T-cell (primary cell): ENCODE measurements around the gene SNPH. TPM values are rescaled to one million over a fixed set of nuclear protein-coding genes. Genes with fewer than 3 reads are reported as not detected.

Experiments
- ATAC-seq, 4 experiments: fragments of 200-7000 bp in 3 of 4; fragments of 150-1000 bp in 1 of 4; cut with Tn5 transposase; replicated peaks in 1 of 4; 1 replicate in 3 of 4; 2 replicates in 1 of 4; pipeline ENCODE4 v1.10.0; 2021; ENCODE audit warnings: moderate library complexity in 3 of 4, mild to moderate bottlenecking in 2 of 4, moderate number of reproducible peaks in 1 of 4
- CTCF ChIA-PET, 2 donors: fragments of 300-600 bp; sonication (Branson Sonifier 250); formaldehyde crosslinking; loops; one replicate each; lab custom pipeline; 2022; ENCODE audit warnings: antibody characterized with exemption in 2 of 2; lab: Charles Lee
- POLR2A ChIA-PET, 2 donors: fragments of 300-600 bp; sonication (Branson Sonifier 250); formaldehyde crosslinking; loops; one replicate each; lab custom pipeline; 2022; ENCODE audit warnings: antibody characterized with exemption in 2 of 2; lab: Charles Lee
- DNase-seq, 35 experiments: peaks; one replicate each; pipeline versions ENCODE4 v3.0.0 to v3.0.0-alpha.2; 2013 to 2023
- H3K27ac ChIP-seq: one replicate; pipeline ENCODE4 v1.5.1; 2013; ENCODE audit warnings: low read length
- H3K27me3 ChIP-seq, 2 experiments: replicated peaks in 1 of 2; 1 replicate in 1 of 2; 2 replicates in 1 of 2; pipeline versions ENCODE4 v1.6.1 to v1.7.0; 2013; ENCODE audit warnings: low read length in 1 of 2, mixed read lengths in 1 of 2; ENCODE audit not compliant: control insufficient read depth in 2 of 2, insufficient read depth in 2 of 2; ENCODE audit errors: extremely low read depth in 1 of 2
- H3K36me3 ChIP-seq, 2 donors: 1 replicate in 1 of 2; 2 replicates in 1 of 2; pipeline versions ENCODE4 v1.6.1 to v1.7.0; 2013; ENCODE audit warnings: low read length in 1 of 2; ENCODE audit not compliant: control insufficient read depth in 2 of 2, insufficient read depth in 1 of 2; ENCODE audit errors: extremely low read depth in 1 of 2
- H3K4me1 ChIP-seq, 2 experiments: 1 replicate in 1 of 2; 2 replicates in 1 of 2; pipeline versions ENCODE4 v1.6.1 to v1.7.0; 2013; ENCODE audit warnings: low read length in 2 of 2, mixed read lengths in 1 of 2; ENCODE audit not compliant: insufficient read depth in 2 of 2, control insufficient read depth in 1 of 2; ENCODE audit errors: extremely low read depth in 1 of 2
- H3K4me3 ChIP-seq, 2 donors: 1 replicate in 1 of 2; 2 replicates in 1 of 2; pipeline versions ENCODE4 v1.5.1 to v1.7.0; 2013; ENCODE audit warnings: mild to moderate bottlenecking in 2 of 2, low read length in 1 of 2, moderate library complexity in 1 of 2; ENCODE audit not compliant: control insufficient read depth in 1 of 2; ENCODE audit errors: extremely low read depth in 1 of 2
- H3K9me3 ChIP-seq: 2 replicates; pipeline ENCODE4 v1.7.0; 2013
- H3K27ac Mint-ChIP-seq, 2 donors: one replicate each; pipeline ENCODE4 v1.8.0; 2020 to 2021; ENCODE audit warnings: mild to moderate bottlenecking in 2 of 2, mixed read lengths in 2 of 2
- H3K27me3 Mint-ChIP-seq, 2 donors: one replicate each; pipeline ENCODE4 v1.8.0; 2021 to 2022; ENCODE audit warnings: mixed read lengths in 2 of 2
- H3K36me3 Mint-ChIP-seq: one replicate; pipeline ENCODE4 v1.8.0; 2021; ENCODE audit warnings: mixed read lengths
- H3K4me1 Mint-ChIP-seq, 3 donors: one replicate each; pipeline ENCODE4 v1.8.0; 2020 to 2022; ENCODE audit warnings: mixed read lengths in 3 of 3, mild to moderate bottlenecking in 1 of 3
- H3K4me3 Mint-ChIP-seq, 3 donors: one replicate each; pipeline ENCODE4 v1.8.0; 2020 to 2022; ENCODE audit warnings: mild to moderate bottlenecking in 3 of 3, mixed read lengths in 3 of 3, moderate library complexity in 3 of 3
- H3K9me3 Mint-ChIP-seq, 3 donors: one replicate each; pipeline ENCODE4 v1.8.0; 2020 to 2022; ENCODE audit warnings: mixed read lengths in 3 of 3
- WGBS: methylation state at CpG from one replicate; pipeline ENCODE4 v1.1.5; 2013; ENCODE audit warnings: missing lambda C conversion rate; ENCODE audit not compliant: insufficient coverage; 5-methylcytosine and 5-hydroxymethylcytosine counted together
- total RNA-seq, 35 experiments: library from RNA in 6 of 35; stranded (reverse) in 6 of 35; fragments of 120-200 nt in 1 of 35; gene quantifications; one replicate each; pipeline versions ENCODE4 v1.2.1 to v1.2.4 and lab custom pipeline; 2013 to 2026

Gene SNPH
- total RNA-seq, 5 donors from 2014 or later (not counting 1 experiment from before 2014, with no cell fraction given) = 12.9 to 29.8 (median 23.4) TPM

DNA sequence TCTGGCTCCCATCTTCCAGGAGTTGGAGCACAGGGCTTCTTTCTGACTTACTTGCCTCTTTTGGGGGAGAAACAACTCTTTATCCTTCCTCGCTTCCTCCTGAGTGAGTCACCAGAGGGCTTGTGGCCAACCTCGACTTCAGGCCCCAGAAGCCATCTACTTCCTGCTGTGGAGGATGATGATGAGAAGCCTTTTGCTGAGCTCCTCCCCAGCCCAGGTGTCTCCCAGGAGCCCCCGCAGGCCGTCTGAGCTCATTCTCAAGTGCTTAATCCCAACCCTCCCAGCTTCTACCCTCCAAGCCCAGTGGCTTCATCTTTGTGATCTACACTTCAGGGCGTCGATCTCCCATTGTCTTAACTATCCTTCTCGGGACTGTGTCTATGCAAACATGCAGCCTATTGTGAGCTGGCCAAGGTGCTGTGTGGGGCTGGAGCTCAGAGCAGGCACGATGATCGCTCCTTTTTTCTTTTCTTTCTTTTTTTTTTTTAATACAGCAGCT is 35.0 kb downstream of the SNPH start:
- WGBS = 77% methylated on average over 4 of the region's 9 CpGs
- Mint-ChIP-seq H3K9me3 (no peaks in the 10 kb centered on the region), H3K27me3 (no peaks in the 10 kb centered on the region), H3K27ac (peak overlapping the region; percentile 92 to 94), H3K4me3 (peak overlapping the region; percentile 44 to 81 (median 59)), H3K4me1 (peaks cover 26 to 37% (median 31%) of the 10 kb centered on the region in 3 donors), H3K36me3 (peaks cover 35% of the 10 kb centered on the region)
- DNase-seq = peak in 28 of 35 experiments; percentile 4 to 64 (median 36)
- Histone ChIP-seq H3K27ac (no peak overlapping the region), H3K4me1 (peaks cover 3 to 22% of the 10 kb centered on the region in 2 experiments), H3K9me3 (no peaks in the 10 kb centered on the region), H3K36me3 (peaks cover 0 to 38% of the 10 kb centered on the region in 2 donors), H3K4me3 (no peak overlapping the region), H3K27me3 (no peaks in the 10 kb centered on the region)
- ATAC-seq = peak; percentile 90 to 96 (median 94)
- ChIA-PET CTCF (interaction anchor here (0.6 to 0.7 kb wide), 2 partner anchors 12 to 14 kb away, joined by 3 to 5 read pairs; no protein-coding TSS in a partner anchor), POLR2A (interaction anchor here (0.6 to 0.7 kb wide), 3 partner anchors 35 to 193 kb away, joined by 3 to 5 read pairs (median 3); partner anchors contain the start of gene SNPH (in 1 of the 2))

DNA sequence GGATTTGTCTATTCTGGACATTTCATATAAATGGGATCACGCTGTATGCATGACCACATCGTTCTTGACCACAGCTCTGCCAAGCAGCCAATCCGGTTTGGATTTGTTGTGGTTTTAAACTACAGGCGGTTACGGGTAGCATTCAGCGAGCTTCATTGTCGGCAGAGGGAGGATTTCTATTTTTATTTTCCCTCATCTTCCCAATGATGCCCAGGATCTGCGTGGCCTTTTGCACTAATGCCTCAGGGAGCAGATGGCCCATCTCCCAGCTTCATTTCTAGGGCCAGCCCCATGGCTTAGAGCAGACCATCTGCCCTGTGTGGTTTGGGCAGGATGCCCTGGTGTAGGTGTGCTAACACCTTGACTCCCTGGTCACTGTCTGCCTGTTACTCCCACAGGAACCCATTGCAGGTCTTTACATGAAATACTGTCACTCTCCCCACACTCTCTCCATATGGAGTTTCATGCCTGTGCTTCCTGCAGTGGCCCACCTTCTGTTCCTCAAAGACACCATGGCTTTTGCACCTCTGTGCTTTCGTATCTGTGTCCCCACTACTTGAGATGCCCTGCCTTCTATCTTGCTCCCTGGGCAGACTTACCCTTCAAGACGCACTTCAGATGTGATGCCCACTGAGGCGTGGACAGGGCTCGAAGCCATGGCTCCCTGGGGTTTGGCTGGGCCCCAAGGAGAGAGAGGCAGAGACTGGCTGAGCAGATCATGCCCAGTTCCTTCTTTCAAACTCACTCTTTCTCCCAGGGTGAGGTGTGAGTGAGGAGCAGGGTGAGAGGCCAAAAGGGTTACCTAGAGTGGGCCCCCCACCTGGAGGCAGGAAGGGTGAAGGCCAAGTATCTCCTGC is 36.8 kb downstream of the SNPH start:
- peak overlapping the region in 1 of 2 donors; percentile 15 for H3K27ac Mint-ChIP-seq
- POLR2A ChIA-PET = no interaction called here
- no peak for DNase-seq

DNA sequence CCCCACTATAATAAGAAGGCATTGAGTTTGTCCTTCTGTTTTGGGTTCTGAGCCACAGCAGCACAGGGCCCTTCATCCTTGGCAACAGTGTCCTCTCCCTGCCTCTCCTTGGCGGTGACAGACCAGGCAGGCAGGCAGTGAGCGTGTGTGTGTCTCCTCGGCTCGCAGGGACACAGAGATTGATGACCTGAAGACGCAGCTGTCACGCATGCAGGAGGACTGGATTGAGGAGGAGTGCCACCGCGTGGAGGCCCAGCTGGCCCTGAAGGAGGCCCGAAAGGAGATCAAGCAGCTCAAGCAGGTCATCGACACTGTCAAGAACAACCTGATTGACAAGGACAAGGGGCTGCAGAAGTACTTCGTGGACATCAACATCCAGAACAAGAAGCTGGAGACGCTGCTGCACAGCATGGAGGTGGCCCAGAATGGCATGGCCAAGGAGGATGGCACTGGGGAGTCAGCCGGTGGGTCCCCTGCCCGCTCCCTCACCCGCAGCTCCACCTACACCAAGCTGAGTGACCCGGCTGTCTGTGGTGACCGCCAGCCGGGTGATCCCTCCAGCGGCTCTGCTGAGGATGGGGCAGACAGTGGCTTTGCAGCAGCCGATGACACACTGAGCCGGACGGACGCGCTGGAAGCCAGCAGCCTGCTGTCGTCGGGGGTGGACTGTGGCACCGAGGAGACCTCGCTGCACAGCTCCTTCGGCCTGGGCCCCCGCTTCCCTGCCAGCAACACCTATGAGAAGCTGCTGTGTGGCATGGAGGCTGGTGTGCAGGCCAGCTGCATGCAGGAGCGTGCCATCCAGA is 38.8 kb downstream of the SNPH start:
- no peaks in the 10 kb centered on the region for H3K27me3 ChIP-seq
- Mint-ChIP-seq H3K4me1 (peaks cover 14 to 16% (median 15%) of the 10 kb centered on the region in 3 donors), H3K36me3 (peaks cover 20% of the 10 kb centered on the region), H3K27ac (no peak overlapping the region), H3K4me3 (no peak overlapping the region), H3K9me3 (no peaks in the 10 kb centered on the region), H3K27me3 (no peaks in the 10 kb centered on the region)
- ATAC-seq (no peak), DNase-seq (no peak)
- no peak overlapping the region for H3K4me3 ChIP-seq
- H3K36me3 ChIP-seq = peaks cover 2 to 28% of the 10 kb centered on the region in 2 donors
- CTCF ChIA-PET = no interaction called here
- H3K9me3 ChIP-seq = no peaks in the 10 kb centered on the region
- WGBS = 95% methylated on average over 28 of the region's 31 CpGs
- POLR2A ChIA-PET = interaction anchor here in 1 of 2 donors (0.6 to 0.7 kb wide), 2 partner anchors 45 to 149 kb away, joined by 3 to 12 read pairs; no protein-coding TSS in a partner anchor
- H3K4me1 ChIP-seq = peaks cover 3 to 15% of the 10 kb centered on the region in 2 experiments
- no peak overlapping the region for H3K27ac ChIP-seq

More for the DNA sequence above, 36.8 kb downstream of the SNPH start:
- 93% methylated on average over 3 of the region's 12 CpGs for WGBS
- Mint-ChIP-seq H3K4me1 (peaks cover 24 to 28% (median 25%) of the 10 kb centered on the region in 3 donors), H3K36me3 (peaks cover 22% of the 10 kb centered on the region), H3K27me3 (no peaks in the 10 kb centered on the region), H3K9me3 (no peaks in the 10 kb centered on the region), H3K4me3 (no peak overlapping the region)
- CTCF ChIA-PET = no interaction called here
- no peak overlapping the region for H3K4me3 ChIP-seq
- H3K4me1 ChIP-seq = peaks cover 3 to 22% of the 10 kb centered on the region in 2 experiments
- H3K27me3 ChIP-seq = no peaks in the 10 kb centered on the region
- peak in 1 of 4 experiments; percentile 33 for ATAC-seq
- H3K27ac ChIP-seq = no peak overlapping the region
- H3K9me3 ChIP-seq = no peaks in the 10 kb centered on the region
- peaks cover 2 to 30% of the 10 kb centered on the region in 2 donors for H3K36me3 ChIP-seq

DNA sequence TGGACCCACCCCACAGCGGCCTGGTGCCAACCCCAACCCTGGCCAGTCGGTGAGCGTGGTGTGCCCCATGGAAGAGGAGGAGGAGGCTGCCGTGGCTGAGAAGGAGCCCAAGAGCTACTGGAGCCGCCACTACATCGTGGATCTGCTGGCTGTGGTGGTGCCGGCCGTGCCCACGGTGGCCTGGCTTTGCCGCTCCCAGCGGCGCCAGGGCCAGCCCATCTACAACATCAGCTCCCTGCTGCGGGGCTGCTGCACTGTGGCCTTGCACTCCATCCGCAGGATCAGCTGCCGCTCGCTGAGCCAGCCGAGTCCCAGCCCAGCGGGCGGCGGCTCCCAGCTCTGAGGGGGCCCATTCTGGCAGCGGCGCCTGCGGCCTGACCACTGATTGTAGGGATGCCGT is 39.6 kb downstream of the SNPH start:
- Mint-ChIP-seq H3K27ac (peak overlapping the region in 1 of 2 donors; percentile 60), H3K4me1 (peaks cover 7 to 8% (median 7%) of the 10 kb centered on the region in 3 donors), H3K27me3 (no peaks in the 10 kb centered on the region), H3K36me3 (peaks cover 20% of the 10 kb centered on the region), H3K4me3 (no peak overlapping the region), H3K9me3 (no peaks in the 10 kb centered on the region)
- ChIA-PET CTCF (no interaction called here), POLR2A (no interaction called here)
- WGBS = 97% methylated on average over 14 of the region's 24 CpGs
- Histone ChIP-seq H3K27me3 (no peaks in the 10 kb centered on the region), H3K27ac (no peak overlapping the region), H3K9me3 (no peaks in the 10 kb centered on the region), H3K4me3 (no peak overlapping the region), H3K4me1 (peaks cover under 1 to 7% of the 10 kb centered on the region in 2 experiments), H3K36me3 (peaks cover 2 to 28% of the 10 kb centered on the region in 2 donors)
- DNase-seq (no peak), ATAC-seq (no peak)

DNA sequence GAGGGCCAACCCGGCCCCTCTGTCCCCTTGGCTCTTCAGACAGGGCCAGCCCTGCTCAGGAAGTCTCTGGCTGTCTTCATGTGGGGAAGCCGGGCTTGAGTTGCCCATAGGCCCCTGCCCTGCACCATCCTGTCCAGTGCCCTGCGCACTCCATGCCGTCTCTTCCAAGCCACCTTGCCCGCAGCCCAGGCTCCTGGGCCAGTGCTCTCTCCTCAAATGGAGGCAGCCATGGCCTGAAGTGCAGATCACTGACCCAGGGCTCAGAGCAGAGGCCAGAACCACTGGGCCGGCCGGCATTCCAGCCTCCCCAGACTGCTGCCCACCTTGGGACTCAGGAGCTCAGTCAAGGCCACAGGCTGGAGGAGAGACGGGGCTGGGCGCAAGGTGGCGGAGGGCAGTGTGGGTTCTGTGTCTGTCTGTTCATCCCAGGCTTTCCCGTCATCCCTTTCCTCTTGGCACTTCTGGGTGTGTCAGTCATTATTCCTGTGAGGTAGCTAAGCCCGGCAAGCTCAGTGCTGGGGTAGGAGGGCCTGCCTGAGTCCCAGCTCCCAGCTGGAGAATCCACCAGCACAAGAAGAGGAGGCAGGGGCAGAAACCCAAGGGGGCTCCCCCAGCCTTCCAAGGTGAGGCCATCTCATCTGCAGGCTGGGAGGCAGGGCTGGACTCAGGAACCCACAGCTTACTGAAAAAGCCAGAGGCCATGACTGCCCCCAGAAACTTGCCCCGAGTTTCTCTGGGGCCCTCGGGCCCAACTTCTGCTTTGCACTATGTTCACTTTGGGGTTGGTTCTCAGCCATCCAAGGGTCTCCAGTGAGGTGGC is 40.4 kb downstream of the SNPH start:
- no peak for ATAC-seq
- H3K4me1 Mint-ChIP-seq = peaks cover 0 to under 1% (median 0%) of the 10 kb centered on the region in 3 donors
- CTCF ChIA-PET = no interaction called here

More for the DNA sequence above, 40.4 kb downstream of the SNPH start:
- no peaks in the 10 kb centered on the region for H3K9me3 Mint-ChIP-seq
- peaks cover 2 to 28% of the 10 kb centered on the region in 2 donors for H3K36me3 ChIP-seq
- no peaks in the 10 kb centered on the region for H3K9me3 ChIP-seq
- H3K27me3 Mint-ChIP-seq = no peaks in the 10 kb centered on the region
- H3K27ac ChIP-seq = no peak overlapping the region
- H3K4me1 ChIP-seq = no peaks in the 10 kb centered on the region
- peaks cover 15% of the 10 kb centered on the region for H3K36me3 Mint-ChIP-seq
- H3K4me3 ChIP-seq = no peak overlapping the region
- WGBS = 86% methylated on average over 8 of the region's 14 CpGs
- H3K27me3 ChIP-seq = no peaks in the 10 kb centered on the region
- no peak overlapping the region for H3K4me3 Mint-ChIP-seq
- no peak for DNase-seq
- H3K27ac Mint-ChIP-seq = no peak overlapping the region
- POLR2A ChIA-PET = no interaction called here
